GM12875 (cell line): ENCODE measurements around the gene DPH7.

Experiments used
- H3K4me3 ChIP-seq: one replicate; pipeline ENCODE4 v1.5.1; 2011; ENCODE audit warnings: low read depth, low read length, control low read depth
- CTCF ChIP-seq: IDR thresholded peaks from 2 replicates; pipeline ENCODE4 v1.5.1; 2011; ENCODE audit warnings: low read depth, mild to moderate bottlenecking, control low read depth, inconsistent platforms, low read length, moderate library complexity, borderline replicate concordance; ENCODE audit not compliant: insufficient read depth

Gene DPH7

GRCh38 chr9:137552022-137552768 is 26.5 kb downstream of the DPH7 start:
- peak overlapping the region; percentile 66 for H3K4me3 ChIP-seq
- TF ChIP-seq CTCF = no peak

- peak within 1 kb of the TSS; percentile 69 for H3K4me3 ChIP-seq
- peak; percentile 57 for TF ChIP-seq CTCF
Observed at GRCh38 chr9:137551264-137552021, 27.3 kb downstream of the DPH7 start, which contains the start of gene MRPL41. MRPL41 (plus strand) TSS chr9:137551879; CDS start chr9:137552082, 203 bp downstream.

- peak overlapping the region; percentile 69 for H3K4me3 ChIP-seq
Observed at GRCh38 chr9:137550958-137551263, 27.8 kb downstream of the DPH7 start.

GRCh38 chr9:137550231-137550621 is 28.5 kb downstream of the DPH7 start, which contains the start of gene PNPLA7:
PNPLA7 (minus strand) TSS chr9:137550402; CDS start chr9:137550197, 205 bp downstream.
- no peak for TF ChIP-seq CTCF
- H3K4me3 ChIP-seq = peak within 1 kb of the TSS; percentile 69

GRCh38 chr9:137547687-137548543 is 30.8 kb downstream of the DPH7 start:
- TF ChIP-seq CTCF = no peak
- no peak overlapping the region for H3K4me3 ChIP-seq

- TF ChIP-seq CTCF = no peak
- H3K4me3 ChIP-seq = no peak overlapping the region
Observed at GRCh38 chr9:137545123-137545522, 33.6 kb downstream of the DPH7 start.

GRCh38 chr9:137544176-137544760 is 34.5 kb downstream of the DPH7 start:
- no peak overlapping the region for H3K4me3 ChIP-seq
- no peak for TF ChIP-seq CTCF
